NCI-H2171 treated with DMSO at 0.1 percent for 48 hours (cell line): ENCODE data around the gene MTCL1.

Experiments
- DNase-seq: peaks from one replicate; lab custom pipeline; 2025; lab: John Stamatoyannopoulos, UW

The MTCL1 gene

DNA sequence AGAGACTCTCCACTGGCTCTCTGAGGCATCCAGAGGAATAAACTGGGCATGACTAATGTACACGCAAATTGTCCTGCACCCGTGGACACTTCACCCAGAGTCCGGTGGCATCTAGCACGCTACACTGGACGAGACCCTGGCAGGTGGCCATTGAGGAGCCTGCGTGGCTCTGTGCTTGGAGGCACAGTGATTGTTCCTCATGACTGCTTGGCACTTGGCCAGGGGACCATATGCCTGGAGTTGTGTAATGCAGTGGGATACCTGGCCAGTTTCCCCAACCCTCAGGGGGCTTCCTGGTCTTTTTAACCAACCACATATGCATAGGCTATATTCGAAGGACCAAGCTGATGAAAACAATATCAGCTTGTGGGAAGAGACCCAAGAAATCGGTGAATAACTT is 66.6 kb downstream of the MTCL1 start:
- peak; percentile 78 for DNase-seq

DNA sequence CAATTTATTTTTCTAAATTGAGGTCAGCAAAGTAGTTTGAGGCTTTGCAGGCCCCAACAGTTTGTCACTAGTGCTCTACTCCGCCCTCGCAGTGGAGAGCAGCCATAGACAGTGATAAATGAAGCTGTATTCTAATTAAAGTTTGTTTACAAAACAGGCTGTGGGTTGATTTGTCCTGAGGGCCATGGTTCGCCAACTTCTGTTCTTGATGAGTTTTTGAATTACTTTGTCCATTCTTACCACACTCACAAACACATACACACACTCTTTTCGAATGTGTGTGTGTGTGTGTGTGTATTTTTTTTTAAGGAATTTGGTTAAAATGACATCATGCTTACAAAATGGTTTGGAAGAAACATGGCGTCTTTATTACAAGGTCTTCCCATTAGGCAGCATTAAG is 68.6 kb downstream of the MTCL1 start:
- DNase-seq, result no peak

- DNase-seq, result no peak
Observed at GRCh38 chr18:8776013-8776943, 70.9 kb downstream of the MTCL1 start.

DNA sequence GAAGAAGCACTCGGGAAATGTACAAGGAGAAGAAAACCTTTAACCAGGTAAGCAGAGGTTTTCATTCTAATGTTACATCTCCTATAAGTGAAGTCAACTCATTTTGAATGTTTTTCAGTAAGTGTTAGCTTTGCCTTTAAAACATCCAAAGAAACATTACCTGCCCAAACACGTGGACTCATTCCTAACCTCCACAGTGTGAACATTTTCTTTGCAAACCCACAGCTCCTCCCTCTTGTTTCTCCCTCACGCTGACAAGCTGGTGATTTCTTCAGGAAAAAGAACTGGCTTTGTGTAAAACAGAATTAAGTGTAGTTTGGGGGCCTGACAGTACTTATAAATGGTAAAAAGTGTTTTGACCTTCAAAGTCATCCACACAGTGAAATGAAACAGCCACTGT is 72.5 kb downstream of the MTCL1 start:
- no peak for DNase-seq

GRCh38 chr18:8778386-8778785 is 73.0 kb downstream of the MTCL1 start:
- DNase-seq, result no peak

GRCh38 chr18:8778824-8779223 is 73.5 kb downstream of the MTCL1 start:
- DNase-seq, result no peak

DNA sequence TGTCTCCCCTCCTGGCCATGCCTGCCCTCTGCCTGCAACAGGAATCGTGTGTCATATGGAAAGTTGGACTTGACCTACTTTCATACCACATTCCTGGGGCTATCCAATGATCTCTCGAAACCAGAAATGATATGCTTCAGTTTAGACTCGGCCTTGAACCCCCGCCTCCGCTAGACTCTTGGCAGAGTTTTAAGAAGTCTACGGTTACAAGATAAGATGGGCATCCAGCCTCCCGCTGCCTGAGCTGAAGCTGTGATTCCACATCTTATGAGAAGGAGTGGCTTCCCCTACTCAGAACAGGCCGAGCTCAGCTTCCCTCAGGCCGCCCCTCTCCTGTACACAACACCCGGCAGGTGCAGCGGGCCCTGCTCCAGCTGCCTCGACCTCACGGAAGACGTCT is 73.9 kb downstream of the MTCL1 start:
- no peak for DNase-seq

- no peak for DNase-seq
Observed at GRCh38 chr18:8780227-8780626, 74.9 kb downstream of the MTCL1 start.

- DNase-seq, result no peak
Observed at GRCh38 chr18:8781671-8782070, 76.3 kb downstream of the MTCL1 start.

DNA sequence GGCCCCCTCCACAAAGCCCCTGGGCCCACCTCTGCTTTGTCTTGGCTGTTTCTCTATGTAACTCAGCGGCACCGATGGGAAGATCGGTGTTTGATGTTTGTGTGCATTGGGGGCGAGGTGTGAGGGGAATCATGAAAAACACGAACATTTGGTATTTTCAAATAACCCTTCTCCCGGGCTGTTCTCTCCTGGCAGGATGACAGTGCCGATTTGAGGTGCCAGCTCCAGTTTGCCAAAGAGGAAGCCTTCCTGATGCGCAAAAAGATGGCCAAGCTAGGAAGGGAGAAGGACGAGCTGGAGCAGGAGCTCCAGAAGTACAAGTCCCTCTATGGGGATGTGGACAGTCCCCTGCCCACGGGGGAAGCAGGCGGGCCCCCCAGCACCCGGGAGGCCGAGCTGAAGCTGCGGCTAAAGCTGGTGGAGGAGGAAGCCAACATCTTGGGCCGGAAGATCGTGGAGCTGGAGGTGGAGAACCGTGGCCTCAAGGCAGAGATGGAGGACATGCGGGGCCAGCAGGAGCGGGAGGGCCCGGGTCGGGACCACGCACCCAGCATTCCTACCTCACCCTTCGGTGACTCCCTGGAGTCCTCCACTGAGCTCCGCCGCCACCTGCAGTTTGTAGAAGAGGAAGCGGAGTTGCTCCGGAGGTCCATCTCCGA is 78.1 kb downstream of the MTCL1 start:
- no peak for DNase-seq

GRCh38 chr18:8783994-8784530 is 78.7 kb downstream of the MTCL1 start:
- no peak for DNase-seq

GRCh38 chr18:8785261-8785660 is 79.9 kb downstream of the MTCL1 start:
- DNase-seq, result no peak

- DNase-seq, result no peak
Observed at GRCh38 chr18:8785855-8786482, 80.6 kb downstream of the MTCL1 start.

- no peak for DNase-seq
Observed at GRCh38 chr18:8786483-8787370, 81.4 kb downstream of the MTCL1 start.

GRCh38 chr18:8787371-8787670 is 82.0 kb downstream of the MTCL1 start:
- DNase-seq, result no peak

GRCh38 chr18:8787794-8788193 is 82.4 kb downstream of the MTCL1 start:
- DNase-seq, result no peak

GRCh38 chr18:8788503-8789429 is 83.4 kb downstream of the MTCL1 start:
- no peak for DNase-seq

GRCh38 chr18:8791171-8791651 is 85.9 kb downstream of the MTCL1 start:
- DNase-seq, result no peak

DNA sequence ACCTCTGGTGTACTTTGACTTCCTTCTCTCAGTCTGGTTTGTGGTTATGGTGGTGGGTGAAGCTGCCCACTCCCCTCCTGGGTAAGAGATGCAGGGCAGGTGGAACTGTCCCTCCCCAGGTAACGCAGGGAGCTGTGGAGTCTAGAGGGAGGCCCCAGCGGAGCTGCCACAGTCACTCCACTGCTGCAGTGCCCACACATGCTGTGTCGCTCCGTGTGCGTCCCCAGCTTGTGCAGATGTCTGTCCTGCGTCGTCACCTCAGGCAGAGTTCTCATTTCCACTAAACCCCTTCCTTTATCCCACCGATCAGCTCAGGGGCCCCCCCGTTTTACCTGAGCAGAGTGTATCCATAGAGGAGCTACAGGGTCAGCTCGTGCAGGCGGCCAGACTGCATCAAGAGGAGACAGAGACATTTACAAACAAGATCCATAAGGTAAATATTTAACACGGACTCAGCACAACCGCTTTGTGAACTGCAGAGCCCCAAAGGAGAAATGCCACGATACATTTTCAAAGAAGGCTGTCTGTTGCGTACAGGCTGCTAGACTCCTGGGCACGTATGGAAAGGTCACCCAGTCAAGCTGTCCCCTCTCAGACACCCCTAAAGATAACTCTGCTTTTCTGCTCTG is 87.4 kb downstream of the MTCL1 start:
- DNase-seq, result no peak
